AG09319 (cell line): ENCODE results near the gene GADD45GIP1.

ENCODE experiments used
- DNase-seq: peaks from one replicate; pipeline ENCODE4 v3.0.0-alpha.2; 2010; ENCODE audit warnings: low read depth; ENCODE audit errors: extremely low read depth
- TF ChIP-seq, protein P1 (sequence below): IDR thresholded peaks from 2 replicates; pipeline ENCODE4 v1.5.1; 2011; ENCODE audit warnings: low read depth, mild to moderate bottlenecking, inconsistent platforms, low read length, moderate library complexity

GADD45GIP1 gene

DNA sequence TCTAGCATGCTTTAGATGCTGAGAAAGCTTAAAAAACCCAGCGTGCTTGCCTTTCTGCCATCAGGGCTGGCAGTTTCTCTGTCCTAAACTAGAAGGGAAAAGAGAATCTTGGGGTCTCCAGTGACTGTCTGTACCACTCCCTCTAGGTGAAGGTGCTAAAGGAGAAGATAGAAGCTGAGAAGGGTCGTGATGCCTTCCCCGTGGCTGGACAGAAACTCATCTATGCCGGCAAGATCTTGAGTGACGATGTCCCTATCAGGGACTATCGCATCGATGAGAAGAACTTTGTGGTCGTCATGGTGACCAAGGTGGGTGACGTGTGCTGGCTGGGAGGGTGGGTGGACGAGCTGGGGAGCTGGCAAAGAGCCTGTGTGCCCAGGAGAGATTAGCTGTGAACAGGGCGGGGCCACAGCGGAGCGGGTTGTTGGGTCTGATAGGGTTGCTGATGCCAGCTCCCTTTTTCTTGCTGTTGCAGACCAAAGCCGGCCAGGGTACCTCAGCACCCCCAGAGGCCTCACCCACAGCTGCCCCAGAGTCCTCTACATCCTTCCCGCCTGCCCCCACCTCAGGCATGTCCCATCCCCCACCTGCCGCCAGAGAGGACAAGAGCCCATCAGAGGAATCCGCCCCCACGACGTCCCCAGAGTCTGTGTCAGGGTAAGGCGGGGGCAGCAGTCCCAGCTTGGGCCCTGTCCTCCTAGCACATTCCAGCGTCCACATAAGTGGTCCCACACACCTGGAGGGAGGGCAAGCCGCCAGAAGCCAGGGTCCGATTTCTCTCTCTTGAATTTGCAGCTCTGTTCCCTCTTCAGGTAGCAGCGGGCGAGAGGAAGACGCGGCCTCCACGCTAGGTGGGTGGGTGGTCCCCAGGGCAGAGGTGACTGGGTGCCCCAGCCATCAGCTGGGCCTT lies 9.1 kb downstream of the GADD45GIP1 start:
- TF ChIP-seq, protein P1, sequence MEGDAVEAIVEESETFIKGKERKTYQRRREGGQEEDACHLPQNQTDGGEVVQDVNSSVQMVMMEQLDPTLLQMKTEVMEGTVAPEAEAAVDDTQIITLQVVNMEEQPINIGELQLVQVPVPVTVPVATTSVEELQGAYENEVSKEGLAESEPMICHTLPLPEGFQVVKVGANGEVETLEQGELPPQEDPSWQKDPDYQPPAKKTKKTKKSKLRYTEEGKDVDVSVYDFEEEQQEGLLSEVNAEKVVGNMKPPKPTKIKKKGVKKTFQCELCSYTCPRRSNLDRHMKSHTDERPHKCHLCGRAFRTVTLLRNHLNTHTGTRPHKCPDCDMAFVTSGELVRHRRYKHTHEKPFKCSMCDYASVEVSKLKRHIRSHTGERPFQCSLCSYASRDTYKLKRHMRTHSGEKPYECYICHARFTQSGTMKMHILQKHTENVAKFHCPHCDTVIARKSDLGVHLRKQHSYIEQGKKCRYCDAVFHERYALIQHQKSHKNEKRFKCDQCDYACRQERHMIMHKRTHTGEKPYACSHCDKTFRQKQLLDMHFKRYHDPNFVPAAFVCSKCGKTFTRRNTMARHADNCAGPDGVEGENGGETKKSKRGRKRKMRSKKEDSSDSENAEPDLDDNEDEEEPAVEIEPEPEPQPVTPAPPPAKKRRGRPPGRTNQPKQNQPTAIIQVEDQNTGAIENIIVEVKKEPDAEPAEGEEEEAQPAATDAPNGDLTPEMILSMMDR, result no peak
- DNase-seq, result no peak

GRCh38 chr19:12946731-12947496 lies 10.1 kb downstream of the GADD45GIP1 start:
- no peak for DNase-seq
- TF ChIP-seq, protein P1, result no peak

DNA sequence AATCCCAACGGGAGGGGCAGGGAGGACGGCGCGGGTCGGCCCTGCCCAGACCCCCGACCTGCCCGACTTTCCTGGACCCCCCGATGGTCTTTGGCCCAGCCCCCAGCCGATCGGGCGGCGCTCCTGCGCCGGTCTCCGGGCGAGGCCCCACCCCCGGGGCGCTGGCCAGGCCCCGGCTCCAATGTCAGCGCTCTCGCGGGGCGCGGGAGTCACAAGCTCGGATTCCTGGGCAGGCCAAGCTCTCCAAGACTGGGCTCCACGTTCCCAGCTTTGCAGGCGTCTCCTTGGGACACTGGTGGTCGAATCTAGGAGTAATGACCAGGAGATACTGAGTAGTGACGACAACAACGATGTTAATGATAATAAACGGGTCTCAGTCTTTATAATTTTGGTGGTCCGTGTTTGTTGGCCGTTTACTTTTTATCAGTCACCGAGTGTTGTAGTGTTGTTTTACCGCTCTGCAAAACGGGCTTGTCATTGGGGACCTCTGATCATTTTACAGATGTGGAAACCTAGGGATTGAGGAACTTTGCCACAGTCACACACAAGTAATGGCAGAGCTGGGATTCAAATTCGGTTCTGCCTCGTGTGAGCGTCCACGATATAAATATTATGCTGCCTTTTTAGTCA lies 10.8 kb downstream of the GADD45GIP1 start:
- DNase-seq, result peak; percentile 52
- TF ChIP-seq, protein P1, result no peak

- TF ChIP-seq, protein P1, result no peak
- peak; percentile 95 for DNase-seq
Measured at GRCh38 chr19:12945479-12946091, 11.4 kb downstream of the GADD45GIP1 start, which contains the start of gene RAD23A. RAD23A (plus strand) TSS chr19:12945862; CDS start chr19:12945949, 87 bp downstream.

DNA sequence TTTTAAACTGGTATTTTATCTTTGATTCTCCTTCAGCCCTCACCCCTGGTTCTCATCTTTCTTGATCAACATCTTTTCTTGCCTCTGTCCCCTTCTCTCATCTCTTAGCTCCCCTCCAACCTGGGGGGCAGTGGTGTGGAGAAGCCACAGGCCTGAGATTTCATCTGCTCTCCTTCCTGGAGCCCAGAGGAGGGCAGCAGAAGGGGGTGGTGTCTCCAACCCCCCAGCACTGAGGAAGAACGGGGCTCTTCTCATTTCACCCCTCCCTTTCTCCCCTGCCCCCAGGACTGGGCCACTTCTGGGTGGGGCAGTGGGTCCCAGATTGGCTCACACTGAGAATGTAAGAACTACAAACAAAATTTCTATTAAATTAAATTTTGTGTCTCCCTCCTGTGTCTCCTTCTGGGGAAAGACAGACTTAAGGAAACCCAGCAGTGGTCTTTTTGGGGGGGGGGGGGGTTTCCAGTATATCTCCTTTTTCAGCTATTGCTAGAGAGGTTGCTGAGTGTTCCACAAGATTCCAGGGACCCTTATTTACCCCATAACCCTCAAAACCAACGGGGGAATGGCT lies 12.8 kb downstream of the GADD45GIP1 start:
- TF ChIP-seq, protein P1, result no peak
- DNase-seq, result no peak

DNA sequence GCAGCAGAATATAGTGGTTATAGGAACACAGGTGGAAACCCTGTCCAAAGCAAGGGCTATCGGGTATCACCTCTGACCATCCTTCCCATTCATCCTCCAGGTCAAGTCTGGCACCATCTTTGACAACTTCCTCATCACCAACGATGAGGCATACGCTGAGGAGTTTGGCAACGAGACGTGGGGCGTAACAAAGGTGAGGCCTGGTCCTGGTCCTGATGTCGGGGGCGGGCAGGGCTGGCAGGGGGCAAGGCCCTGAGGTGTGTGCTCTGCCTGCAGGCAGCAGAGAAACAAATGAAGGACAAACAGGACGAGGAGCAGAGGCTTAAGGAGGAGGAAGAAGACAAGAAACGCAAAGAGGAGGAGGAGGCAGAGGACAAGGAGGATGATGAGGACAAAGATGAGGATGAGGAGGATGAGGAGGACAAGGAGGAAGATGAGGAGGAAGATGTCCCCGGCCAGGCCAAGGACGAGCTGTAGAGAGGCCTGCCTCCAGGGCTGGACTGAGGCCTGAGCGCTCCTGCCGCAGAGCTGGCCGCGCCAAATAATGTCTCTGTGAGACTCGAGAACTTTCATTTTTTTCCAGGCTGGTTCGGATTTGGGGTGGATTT lies 13.5 kb downstream of the GADD45GIP1 start:
- DNase-seq, result no peak
- TF ChIP-seq, protein P1, result no peak
